ENCODE measurements around the gene TEX14. TPM values are rescaled to one million over a fixed set of nuclear protein-coding genes. Genes with fewer than 3 reads are reported as not detected.

Gene TEX14
- total and polyA plus RNA-seq, 10 of the 15 experiments (the other 5 are each of a cell fraction or from before 2014, with no cell fraction given): 0.15 to 1.3 (median 0.66) TPM

DNA sequence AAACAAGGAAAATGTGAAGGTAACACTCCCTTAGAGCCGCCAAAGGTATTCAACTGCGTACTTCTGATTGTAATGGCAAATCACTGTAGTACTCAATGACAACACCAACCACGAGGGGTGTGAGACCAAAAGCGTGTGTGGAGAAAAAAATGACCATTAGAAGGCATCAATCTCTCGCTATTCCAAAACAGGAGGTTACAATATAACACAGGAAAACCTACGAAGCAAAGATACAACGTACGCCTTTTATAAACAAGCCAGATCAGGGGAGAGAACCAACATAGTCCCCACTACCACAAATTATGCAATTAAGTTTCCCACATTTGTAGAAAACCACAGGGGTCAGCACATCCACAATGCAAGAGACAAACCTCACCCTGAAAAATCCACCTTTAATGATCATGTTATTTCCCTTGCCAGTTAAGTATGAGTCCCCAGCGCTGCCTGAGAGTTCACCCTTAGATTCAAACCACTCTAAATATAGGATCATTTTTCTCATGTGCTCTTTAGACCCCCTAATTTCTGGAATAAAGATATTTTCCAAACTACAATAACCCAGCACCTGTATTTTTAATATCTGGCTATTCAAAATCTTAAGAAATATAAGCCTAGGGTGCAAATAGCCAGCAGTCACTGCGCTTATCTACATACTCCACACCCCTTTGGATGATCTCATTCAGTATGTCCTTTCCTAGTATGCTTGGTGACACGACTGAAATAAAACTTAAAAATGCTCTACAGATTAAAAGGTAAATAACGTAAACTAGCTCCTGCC, 12.4 kb downstream of the TEX14 start (continued):
- TF ChIP-seq, protein P1, sequence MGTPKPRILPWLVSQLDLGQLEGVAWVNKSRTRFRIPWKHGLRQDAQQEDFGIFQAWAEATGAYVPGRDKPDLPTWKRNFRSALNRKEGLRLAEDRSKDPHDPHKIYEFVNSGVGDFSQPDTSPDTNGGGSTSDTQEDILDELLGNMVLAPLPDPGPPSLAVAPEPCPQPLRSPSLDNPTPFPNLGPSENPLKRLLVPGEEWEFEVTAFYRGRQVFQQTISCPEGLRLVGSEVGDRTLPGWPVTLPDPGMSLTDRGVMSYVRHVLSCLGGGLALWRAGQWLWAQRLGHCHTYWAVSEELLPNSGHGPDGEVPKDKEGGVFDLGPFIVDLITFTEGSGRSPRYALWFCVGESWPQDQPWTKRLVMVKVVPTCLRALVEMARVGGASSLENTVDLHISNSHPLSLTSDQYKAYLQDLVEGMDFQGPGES (IDR thresholded peaks at IDR 0.05): no peak
- no peak for TF ChIP-seq HDAC2 (IDR thresholded peaks at IDR 0.05)
- peak; percentile 100 for TF ChIP-seq PML (IDR thresholded peaks at IDR 0.05; ENCODE audit: low read length)
- TF ChIP-seq, protein P2, sequence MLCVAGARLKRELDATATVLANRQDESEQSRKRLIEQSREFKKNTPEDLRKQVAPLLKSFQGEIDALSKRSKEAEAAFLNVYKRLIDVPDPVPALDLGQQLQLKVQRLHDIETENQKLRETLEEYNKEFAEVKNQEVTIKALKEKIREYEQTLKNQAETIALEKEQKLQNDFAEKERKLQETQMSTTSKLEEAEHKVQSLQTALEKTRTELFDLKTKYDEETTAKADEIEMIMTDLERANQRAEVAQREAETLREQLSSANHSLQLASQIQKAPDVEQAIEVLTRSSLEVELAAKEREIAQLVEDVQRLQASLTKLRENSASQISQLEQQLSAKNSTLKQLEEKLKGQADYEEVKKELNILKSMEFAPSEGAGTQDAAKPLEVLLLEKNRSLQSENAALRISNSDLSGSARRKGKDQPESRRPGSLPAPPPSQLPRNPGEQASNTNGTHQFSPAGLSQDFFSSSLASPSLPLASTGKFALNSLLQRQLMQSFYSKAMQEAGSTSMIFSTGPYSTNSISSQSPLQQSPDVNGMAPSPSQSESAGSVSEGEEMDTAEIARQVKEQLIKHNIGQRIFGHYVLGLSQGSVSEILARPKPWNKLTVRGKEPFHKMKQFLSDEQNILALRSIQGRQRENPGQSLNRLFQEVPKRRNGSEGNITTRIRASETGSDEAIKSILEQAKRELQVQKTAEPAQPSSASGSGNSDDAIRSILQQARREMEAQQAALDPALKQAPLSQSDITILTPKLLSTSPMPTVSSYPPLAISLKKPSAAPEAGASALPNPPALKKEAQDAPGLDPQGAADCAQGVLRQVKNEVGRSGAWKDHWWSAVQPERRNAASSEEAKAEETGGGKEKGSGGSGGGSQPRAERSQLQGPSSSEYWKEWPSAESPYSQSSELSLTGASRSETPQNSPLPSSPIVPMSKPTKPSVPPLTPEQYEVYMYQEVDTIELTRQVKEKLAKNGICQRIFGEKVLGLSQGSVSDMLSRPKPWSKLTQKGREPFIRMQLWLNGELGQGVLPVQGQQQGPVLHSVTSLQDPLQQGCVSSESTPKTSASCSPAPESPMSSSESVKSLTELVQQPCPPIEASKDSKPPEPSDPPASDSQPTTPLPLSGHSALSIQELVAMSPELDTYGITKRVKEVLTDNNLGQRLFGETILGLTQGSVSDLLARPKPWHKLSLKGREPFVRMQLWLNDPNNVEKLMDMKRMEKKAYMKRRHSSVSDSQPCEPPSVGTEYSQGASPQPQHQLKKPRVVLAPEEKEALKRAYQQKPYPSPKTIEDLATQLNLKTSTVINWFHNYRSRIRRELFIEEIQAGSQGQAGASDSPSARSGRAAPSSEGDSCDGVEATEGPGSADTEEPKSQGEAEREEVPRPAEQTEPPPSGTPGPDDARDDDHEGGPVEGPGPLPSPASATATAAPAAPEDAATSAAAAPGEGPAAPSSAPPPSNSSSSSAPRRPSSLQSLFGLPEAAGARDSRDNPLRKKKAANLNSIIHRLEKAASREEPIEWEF (IDR thresholded peaks at IDR 0.05; ENCODE audit: insufficient replicate concordance, low read depth, low read length): peak; percentile 37
- peak; percentile 100 for TF ChIP-seq POLR2AphosphoS2 (IDR thresholded peaks at IDR 0.05; ENCODE audit: low read depth, low read length)
- TF ChIP-seq TARDBP (IDR thresholded peaks at IDR 0.05; ENCODE audit: borderline replicate concordance): peak; percentile 100
- peak; percentile 9 for TF ChIP-seq RELA (IDR thresholded peaks at IDR 0.05; ENCODE audit: borderline replicate concordance, partially characterized antibody)
- TF ChIP-seq ZNF384 (IDR thresholded peaks at IDR 0.05; ENCODE audit: borderline replicate concordance, low read depth, low read length): peak; percentile 64; the same call in 1 of the 2 replicates
- TF ChIP-seq CEBPB (IDR thresholded peaks at IDR 0.05; ENCODE audit: borderline replicate concordance in 1 of 2, low read depth in 2 of 2, low read length in 2 of 2): peak in 1 of 2 experiments; percentile 100; a peak in 2 of 4 replicates
- TF ChIP-seq FOXK2 (IDR thresholded peaks at IDR 0.05): peak; percentile 85
- no peak for TF ChIP-seq ZNF274 (IDR thresholded peaks at IDR 0.05; ENCODE audit: insufficient read depth, insufficient read length)
- peak; percentile 99 for TF ChIP-seq NBN (IDR thresholded peaks at IDR 0.05)
- TF ChIP-seq CHD2 (IDR thresholded peaks at IDR 0.05; ENCODE audit: borderline replicate concordance, low read depth, low read length): peak; percentile 89
- no peak for TF ChIP-seq SUZ12 (IDR thresholded peaks at IDR 0.05; ENCODE audit: unreplicated experiment)
- TF ChIP-seq CHD1 (IDR thresholded peaks at IDR 0.05; ENCODE audit: low read depth, low read length): no peak
- TF ChIP-seq HCFC1 (IDR thresholded peaks at IDR 0.05; ENCODE audit: low read length): peak; percentile 56
- TF ChIP-seq SMC3 (IDR thresholded peaks at IDR 0.05; ENCODE audit: borderline replicate concordance, low read length): no peak; the same call in 1 of the 2 replicates
- no peak for TF ChIP-seq PAX8 (IDR thresholded peaks at IDR 0.05)
- TF ChIP-seq, protein P3, sequence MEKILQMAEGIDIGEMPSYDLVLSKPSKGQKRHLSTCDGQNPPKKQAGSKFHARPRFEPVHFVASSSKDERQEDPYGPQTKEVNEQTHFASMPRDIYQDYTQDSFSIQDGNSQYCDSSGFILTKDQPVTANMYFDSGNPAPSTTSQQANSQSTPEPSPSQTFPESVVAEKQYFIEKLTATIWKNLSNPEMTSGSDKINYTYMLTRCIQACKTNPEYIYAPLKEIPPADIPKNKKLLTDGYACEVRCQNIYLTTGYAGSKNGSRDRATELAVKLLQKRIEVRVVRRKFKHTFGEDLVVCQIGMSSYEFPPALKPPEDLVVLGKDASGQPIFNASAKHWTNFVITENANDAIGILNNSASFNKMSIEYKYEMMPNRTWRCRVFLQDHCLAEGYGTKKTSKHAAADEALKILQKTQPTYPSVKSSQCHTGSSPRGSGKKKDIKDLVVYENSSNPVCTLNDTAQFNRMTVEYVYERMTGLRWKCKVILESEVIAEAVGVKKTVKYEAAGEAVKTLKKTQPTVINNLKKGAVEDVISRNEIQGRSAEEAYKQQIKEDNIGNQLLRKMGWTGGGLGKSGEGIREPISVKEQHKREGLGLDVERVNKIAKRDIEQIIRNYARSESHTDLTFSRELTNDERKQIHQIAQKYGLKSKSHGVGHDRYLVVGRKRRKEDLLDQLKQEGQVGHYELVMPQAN (conservative IDR thresholded peaks at IDR 0.05): peak; percentile 42; the same call in 1 of the 2 replicates
- peak; percentile 90 for TF ChIP-seq ATF7 (IDR thresholded peaks at IDR 0.05; ENCODE audit: low read depth)
- TF ChIP-seq, protein P4, sequence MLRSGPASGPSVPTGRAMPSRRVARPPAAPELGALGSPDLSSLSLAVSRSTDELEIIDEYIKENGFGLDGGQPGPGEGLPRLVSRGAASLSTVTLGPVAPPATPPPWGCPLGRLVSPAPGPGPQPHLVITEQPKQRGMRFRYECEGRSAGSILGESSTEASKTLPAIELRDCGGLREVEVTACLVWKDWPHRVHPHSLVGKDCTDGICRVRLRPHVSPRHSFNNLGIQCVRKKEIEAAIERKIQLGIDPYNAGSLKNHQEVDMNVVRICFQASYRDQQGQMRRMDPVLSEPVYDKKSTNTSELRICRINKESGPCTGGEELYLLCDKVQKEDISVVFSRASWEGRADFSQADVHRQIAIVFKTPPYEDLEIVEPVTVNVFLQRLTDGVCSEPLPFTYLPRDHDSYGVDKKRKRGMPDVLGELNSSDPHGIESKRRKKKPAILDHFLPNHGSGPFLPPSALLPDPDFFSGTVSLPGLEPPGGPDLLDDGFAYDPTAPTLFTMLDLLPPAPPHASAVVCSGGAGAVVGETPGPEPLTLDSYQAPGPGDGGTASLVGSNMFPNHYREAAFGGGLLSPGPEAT (IDR thresholded peaks at IDR 0.05; ENCODE audit: low read depth): peak; percentile 64
- peak; percentile 96 for TF ChIP-seq NR2F1 (conservative IDR thresholded peaks at IDR 0.05)

Data from GM12878 (cell line).